ENCODE measurements around the gene ARAP3. TPM values are rescaled to one million over a fixed set of nuclear protein-coding genes. Genes with fewer than 3 reads are reported as not detected.

ARAP3 gene
- total and polyA plus RNA-seq, 9 of the 15 experiments (the other 6 are each of a cell fraction or from before 2014, with no cell fraction given) = 0.83 to 25.7 (median 6.4) TPM

GRCh38 chr5:141605523-141606277 is 76.3 kb downstream of the ARAP3 start (continued):
- TF ChIP-seq CTCF (IDR thresholded peaks at IDR 0.05 in 2 of 3, conservative IDR thresholded peaks at IDR 0.05 in 1 of 3; ENCODE audit: insufficient read depth in 2 of 3, low read depth in 1 of 3, low read length in 3 of 3) (no peak), HEY1 (CRISPR knock-in tag; IDR thresholded peaks at IDR 0.05; ENCODE audit: borderline replicate concordance) (no peak), MIER1 (IDR thresholded peaks at IDR 0.05; ENCODE audit: low read depth) (no peak), E2F1 (CRISPR knock-in tag; IDR thresholded peaks at IDR 0.05) (no peak), BCL6 (CRISPR knock-in tag; IDR thresholded peaks at IDR 0.05) (0 out of 2 replicates have a peak, but pooled peaks have one; percentile 34), FOXM1 (IDR thresholded peaks at IDR 0.05; ENCODE audit: low read depth) (peak; percentile 86), FOXM1 (CRISPR knock-in tag; IDR thresholded peaks at IDR 0.05; ENCODE audit: low read depth) (no peak), IRF2 (CRISPR knock-in tag; IDR thresholded peaks at IDR 0.05) (no peak), ZNF740 (CRISPR knock-in tag; IDR thresholded peaks at IDR 0.05) (no peak), ZNF740 (tag; IDR thresholded peaks at IDR 0.05) (no peak), GTF2B (IDR thresholded peaks at IDR 0.05; ENCODE audit: extremely low read depth, insufficient read length) (no peak), ZNF184 (CRISPR knock-in tag; IDR thresholded peaks at IDR 0.05) (no peak), DACH1 (IDR thresholded peaks at IDR 0.05; ENCODE audit: partially characterized antibody) (no peak), ELF2 (CRISPR knock-in tag; IDR thresholded peaks at IDR 0.05) (no peak), HMGN3 (IDR thresholded peaks at IDR 0.05; ENCODE audit: borderline replicate concordance, extremely low read depth, insufficient read length, low read depth, low read length) (no peak), POLR2B (IDR thresholded peaks at IDR 0.05; ENCODE audit: low read depth, partially characterized antibody) (no peak), RB1 (IDR thresholded peaks at IDR 0.05; ENCODE audit: low read depth) (no peak), ZNF592 (IDR thresholded peaks at IDR 0.05) (peak; percentile 82), RFX5 (IDR thresholded peaks at IDR 0.05; ENCODE audit: low read depth, low read length) (no peak), SMARCA4 (IDR thresholded peaks at IDR 0.05) (peak; percentile 95)

All from K562 (cell line).